LNCaP clone FGC (cell line): ENCODE data around the gene NSL1.

Source experiments
- DNase-seq: peaks from one replicate; pipeline ENCODE4 v3.0.0-alpha.2; 2011; ENCODE audit warnings: low read depth
- H3K4me3 ChIP-seq: 2 replicates; pipeline ENCODE4 v1.5.1; 2011; ENCODE audit warnings: mild to moderate bottlenecking, low read depth, low read length, control low read depth
- TF ChIP-seq, protein P1 (sequence below): IDR thresholded peaks from 2 replicates; pipeline ENCODE4 v1.5.1; 2012; ENCODE audit warnings: mild to moderate bottlenecking; ENCODE audit not compliant: control insufficient read depth, insufficient read depth; ENCODE audit errors: extremely low read depth

NSL1 gene

GRCh38 chr1:212699625-212700222 lies 91.9 kb downstream of the NSL1 start, which contains the start of gene BATF3:
Gene BATF3, minus strand, starts transcription at chr1:212699840. Its CDS starts 78 bp downstream, at chr1:212699762.
- peak within 1 kb of the TSS; percentile 45 for H3K4me3 ChIP-seq
- TF ChIP-seq, protein P1, sequence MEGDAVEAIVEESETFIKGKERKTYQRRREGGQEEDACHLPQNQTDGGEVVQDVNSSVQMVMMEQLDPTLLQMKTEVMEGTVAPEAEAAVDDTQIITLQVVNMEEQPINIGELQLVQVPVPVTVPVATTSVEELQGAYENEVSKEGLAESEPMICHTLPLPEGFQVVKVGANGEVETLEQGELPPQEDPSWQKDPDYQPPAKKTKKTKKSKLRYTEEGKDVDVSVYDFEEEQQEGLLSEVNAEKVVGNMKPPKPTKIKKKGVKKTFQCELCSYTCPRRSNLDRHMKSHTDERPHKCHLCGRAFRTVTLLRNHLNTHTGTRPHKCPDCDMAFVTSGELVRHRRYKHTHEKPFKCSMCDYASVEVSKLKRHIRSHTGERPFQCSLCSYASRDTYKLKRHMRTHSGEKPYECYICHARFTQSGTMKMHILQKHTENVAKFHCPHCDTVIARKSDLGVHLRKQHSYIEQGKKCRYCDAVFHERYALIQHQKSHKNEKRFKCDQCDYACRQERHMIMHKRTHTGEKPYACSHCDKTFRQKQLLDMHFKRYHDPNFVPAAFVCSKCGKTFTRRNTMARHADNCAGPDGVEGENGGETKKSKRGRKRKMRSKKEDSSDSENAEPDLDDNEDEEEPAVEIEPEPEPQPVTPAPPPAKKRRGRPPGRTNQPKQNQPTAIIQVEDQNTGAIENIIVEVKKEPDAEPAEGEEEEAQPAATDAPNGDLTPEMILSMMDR, result 0 out of 2 replicates have a peak, but pooled peaks have one; percentile 8
- DNase-seq, result no peak

DNA sequence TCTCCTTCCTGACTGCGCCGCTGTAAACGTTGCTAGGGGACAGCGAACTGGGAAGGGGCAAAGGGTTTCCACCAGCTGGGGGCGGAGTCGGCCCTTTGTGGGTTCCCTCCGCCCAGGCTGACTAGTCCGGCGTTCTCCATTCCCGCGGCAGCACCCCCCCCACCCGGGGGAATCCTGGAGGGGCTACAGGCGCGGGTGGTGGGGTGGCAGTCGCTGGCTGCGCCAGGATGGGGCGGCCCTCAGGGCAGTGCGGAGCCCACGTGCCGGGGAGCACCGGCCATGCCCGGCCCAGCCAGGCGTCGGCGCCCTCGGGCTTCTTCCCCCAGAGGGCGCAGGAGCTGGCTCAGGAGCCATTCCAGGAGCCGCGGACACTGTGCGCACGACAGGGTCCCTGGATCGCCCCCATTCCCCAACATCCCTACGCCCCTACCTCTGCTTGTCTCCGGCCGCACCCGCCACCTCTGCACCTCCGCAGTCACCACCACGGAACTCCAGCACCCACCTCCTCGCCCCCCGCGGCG lies 92.4 kb downstream of the NSL1 start:
- TF ChIP-seq, protein P1, result peak; percentile 54
- H3K4me3 ChIP-seq, result peak overlapping the region; percentile 45
- DNase-seq, result no peak

GRCh38 chr1:212698467-212699103 lies 93.0 kb downstream of the NSL1 start:
- peak overlapping the region; percentile 45 for H3K4me3 ChIP-seq
- TF ChIP-seq, protein P1, result no peak
- no peak for DNase-seq

DNA sequence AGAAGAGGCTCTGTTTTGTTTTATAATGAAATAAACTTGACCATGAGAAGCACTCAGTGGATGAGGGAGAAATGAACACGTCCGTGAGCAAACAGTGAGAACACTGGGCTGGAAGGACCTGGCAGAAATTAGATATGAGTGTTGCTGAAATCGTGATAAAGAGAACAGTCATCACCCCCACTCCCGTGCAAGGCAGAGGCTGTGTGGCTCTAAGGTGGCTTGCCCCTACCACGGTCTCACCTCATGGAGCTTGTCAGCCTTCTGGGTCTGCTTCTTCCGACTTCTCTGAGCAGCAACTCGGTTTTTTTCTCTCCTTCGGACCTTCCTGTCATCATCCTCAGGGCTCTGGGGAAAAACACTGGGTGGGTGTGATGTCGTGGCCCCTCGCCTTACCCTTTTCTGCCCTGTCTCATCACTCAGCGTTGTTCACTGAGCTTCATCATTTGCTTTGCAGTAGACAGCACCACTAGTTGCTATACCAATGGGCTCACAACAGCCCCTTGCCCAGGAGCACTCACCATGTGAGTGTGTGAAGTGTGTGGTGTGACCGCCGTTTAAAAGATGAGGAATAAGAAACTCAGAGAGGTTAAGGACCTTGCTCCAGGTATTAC lies 94.8 kb downstream of the NSL1 start:
- TF ChIP-seq, protein P1, result no peak
- no peak for DNase-seq
- H3K4me3 ChIP-seq, result no peak overlapping the region

GRCh38 chr1:212692774-212693644 lies 98.6 kb downstream of the NSL1 start:
- TF ChIP-seq, protein P1, result no peak
- DNase-seq, result no peak
- H3K4me3 ChIP-seq, result no peak overlapping the region

- DNase-seq, result no peak
- TF ChIP-seq, protein P1, result no peak
- no peak overlapping the region for H3K4me3 ChIP-seq
Measured at GRCh38 chr1:212691561-212692071, 100.0 kb downstream of the NSL1 start.
